PFSK-1 (cell line): ENCODE data around the gene LAMTOR4.

Experiments used
- FOXP2 ChIP-seq: optimal IDR thresholded peaks from 2 replicates; pipeline ENCODE3; 2011; ENCODE audit warnings: borderline replicate concordance, control low read depth, inconsistent platforms; ENCODE audit not compliant: insufficient read depth; ENCODE audit errors: extremely low read length, extremely low read depth
- TAF1 ChIP-seq: IDR thresholded peaks from 2 replicates; pipeline ENCODE4 v1.6.1; 2012; ENCODE audit warnings: low read length, control low read depth, borderline replicate concordance; ENCODE audit not compliant: insufficient read depth
- TF ChIP-seq, protein P1 (sequence below), 2 experiments: IDR thresholded peaks; 2 replicates each; pipeline versions ENCODE4 v1.6.1 to v1.8.0; 2011 to 2012; ENCODE audit warnings: low read depth in 2 of 2, low read length in 2 of 2, control low read depth in 1 of 2, inconsistent platforms in 1 of 2, mild to moderate bottlenecking in 1 of 2, moderate library complexity in 1 of 2; ENCODE audit not compliant: insufficient read depth in 1 of 2

DNA sequence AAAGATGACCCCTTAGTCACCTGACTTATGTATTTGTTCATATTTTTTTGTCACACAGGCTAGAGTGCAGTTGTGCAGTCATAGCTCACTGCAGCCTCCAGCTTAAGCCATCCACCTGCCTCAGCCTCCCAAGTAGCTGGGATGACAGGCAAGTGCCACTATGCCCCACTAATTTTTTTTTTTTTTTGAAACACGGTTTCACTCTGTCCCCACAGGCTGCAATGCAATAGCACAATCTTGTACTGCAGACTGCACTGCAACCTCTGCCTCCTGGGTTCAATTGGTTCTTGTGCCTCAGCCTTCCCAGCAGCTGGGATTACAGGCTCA is 20.1 kb upstream of the LAMTOR4 start:
- TF ChIP-seq TAF1: no peak
- TF ChIP-seq, protein P1, sequence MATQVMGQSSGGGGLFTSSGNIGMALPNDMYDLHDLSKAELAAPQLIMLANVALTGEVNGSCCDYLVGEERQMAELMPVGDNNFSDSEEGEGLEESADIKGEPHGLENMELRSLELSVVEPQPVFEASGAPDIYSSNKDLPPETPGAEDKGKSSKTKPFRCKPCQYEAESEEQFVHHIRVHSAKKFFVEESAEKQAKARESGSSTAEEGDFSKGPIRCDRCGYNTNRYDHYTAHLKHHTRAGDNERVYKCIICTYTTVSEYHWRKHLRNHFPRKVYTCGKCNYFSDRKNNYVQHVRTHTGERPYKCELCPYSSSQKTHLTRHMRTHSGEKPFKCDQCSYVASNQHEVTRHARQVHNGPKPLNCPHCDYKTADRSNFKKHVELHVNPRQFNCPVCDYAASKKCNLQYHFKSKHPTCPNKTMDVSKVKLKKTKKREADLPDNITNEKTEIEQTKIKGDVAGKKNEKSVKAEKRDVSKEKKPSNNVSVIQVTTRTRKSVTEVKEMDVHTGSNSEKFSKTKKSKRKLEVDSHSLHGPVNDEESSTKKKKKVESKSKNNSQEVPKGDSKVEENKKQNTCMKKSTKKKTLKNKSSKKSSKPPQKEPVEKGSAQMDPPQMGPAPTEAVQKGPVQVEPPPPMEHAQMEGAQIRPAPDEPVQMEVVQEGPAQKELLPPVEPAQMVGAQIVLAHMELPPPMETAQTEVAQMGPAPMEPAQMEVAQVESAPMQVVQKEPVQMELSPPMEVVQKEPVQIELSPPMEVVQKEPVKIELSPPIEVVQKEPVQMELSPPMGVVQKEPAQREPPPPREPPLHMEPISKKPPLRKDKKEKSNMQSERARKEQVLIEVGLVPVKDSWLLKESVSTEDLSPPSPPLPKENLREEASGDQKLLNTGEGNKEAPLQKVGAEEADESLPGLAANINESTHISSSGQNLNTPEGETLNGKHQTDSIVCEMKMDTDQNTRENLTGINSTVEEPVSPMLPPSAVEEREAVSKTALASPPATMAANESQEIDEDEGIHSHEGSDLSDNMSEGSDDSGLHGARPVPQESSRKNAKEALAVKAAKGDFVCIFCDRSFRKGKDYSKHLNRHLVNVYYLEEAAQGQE (IDR thresholded peaks at IDR 0.05; ENCODE audit: insufficient read depth in 1 of 2, low read depth in 2 of 2, low read length in 2 of 2): no peak
- no peak for TF ChIP-seq FOXP2
